ENCODE measurements around the gene IL12RB2. TPM values are rescaled to one million over a fixed set of nuclear protein-coding genes. Genes with fewer than 3 reads are reported as not detected.

IL12RB2 gene
- total RNA-seq, 1 donor from 2014 or later, result not detected

DNA sequence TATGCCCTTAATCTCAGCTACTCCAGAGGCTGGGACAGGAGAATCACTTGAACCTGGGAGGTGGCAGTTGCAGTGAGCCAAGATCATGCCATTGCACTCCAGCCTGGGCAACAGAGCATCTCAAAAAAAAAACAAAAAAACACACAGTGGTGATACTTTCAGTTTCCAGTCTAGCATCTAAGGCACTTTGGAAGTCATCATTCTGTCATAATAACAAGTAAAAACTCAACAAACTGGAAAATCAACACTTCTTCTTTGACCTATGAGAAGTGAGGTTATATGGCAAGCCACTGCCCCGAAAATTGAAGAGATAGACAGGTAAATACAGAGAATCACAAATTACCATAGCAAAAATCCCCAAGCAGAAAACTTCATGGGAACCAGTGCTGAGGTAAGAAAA lies 51.9 kb downstream of the IL12RB2 start:
- H3K4me1 Mint-ChIP-seq (ENCODE audit: unreplicated experiment), result peaks cover 5% of the 10 kb centered on the region
- no peak overlapping the region for H3K4me3 Mint-ChIP-seq (ENCODE audit: unreplicated experiment)
- H3K27me3 Mint-ChIP-seq (ENCODE audit: unreplicated experiment), result no peaks in the 10 kb centered on the region
- TF ChIP-seq, protein P1, sequence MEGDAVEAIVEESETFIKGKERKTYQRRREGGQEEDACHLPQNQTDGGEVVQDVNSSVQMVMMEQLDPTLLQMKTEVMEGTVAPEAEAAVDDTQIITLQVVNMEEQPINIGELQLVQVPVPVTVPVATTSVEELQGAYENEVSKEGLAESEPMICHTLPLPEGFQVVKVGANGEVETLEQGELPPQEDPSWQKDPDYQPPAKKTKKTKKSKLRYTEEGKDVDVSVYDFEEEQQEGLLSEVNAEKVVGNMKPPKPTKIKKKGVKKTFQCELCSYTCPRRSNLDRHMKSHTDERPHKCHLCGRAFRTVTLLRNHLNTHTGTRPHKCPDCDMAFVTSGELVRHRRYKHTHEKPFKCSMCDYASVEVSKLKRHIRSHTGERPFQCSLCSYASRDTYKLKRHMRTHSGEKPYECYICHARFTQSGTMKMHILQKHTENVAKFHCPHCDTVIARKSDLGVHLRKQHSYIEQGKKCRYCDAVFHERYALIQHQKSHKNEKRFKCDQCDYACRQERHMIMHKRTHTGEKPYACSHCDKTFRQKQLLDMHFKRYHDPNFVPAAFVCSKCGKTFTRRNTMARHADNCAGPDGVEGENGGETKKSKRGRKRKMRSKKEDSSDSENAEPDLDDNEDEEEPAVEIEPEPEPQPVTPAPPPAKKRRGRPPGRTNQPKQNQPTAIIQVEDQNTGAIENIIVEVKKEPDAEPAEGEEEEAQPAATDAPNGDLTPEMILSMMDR (IDR thresholded peaks at IDR 0.05), result no peak
- DNase-seq (ENCODE audit: extremely low spot score, unreplicated experiment), result no peak
- no peak overlapping the region for H3K27ac Mint-ChIP-seq (ENCODE audit: unreplicated experiment)
- H3K9me3 Mint-ChIP-seq (ENCODE audit: unreplicated experiment), result no peaks in the 10 kb centered on the region
- no peaks in the 10 kb centered on the region for H3K36me3 Mint-ChIP-seq (ENCODE audit: unreplicated experiment)

DNA sequence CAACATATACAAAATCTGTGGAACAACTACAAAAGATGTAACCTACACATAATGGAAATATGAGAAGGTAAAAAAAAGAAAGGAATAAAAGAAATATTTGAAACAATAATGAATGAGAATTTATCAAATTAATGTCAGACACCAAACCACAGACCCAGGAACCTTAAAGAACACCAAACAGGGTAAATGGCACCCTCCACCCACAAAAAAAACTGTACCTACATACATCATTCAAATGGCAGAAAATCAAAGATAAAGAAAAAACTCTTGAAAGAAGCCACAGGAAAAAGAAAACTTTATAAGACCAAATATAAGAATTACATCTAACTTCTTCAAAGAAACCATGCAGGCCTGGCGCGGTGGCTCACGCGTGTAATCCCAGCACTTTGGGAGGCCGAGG lies 54.0 kb downstream of the IL12RB2 start:
- Mint-ChIP-seq H3K27me3 (ENCODE audit: unreplicated experiment) (no peaks in the 10 kb centered on the region), H3K27ac (ENCODE audit: unreplicated experiment) (no peak overlapping the region), H3K36me3 (ENCODE audit: unreplicated experiment) (no peaks in the 10 kb centered on the region), H3K4me3 (ENCODE audit: unreplicated experiment) (no peak overlapping the region), H3K4me1 (ENCODE audit: unreplicated experiment) (no peaks in the 10 kb centered on the region), H3K9me3 (ENCODE audit: unreplicated experiment) (no peaks in the 10 kb centered on the region)
- no peak for DNase-seq (ENCODE audit: extremely low spot score, unreplicated experiment)
- TF ChIP-seq, protein P1 (IDR thresholded peaks at IDR 0.05), result no peak

DNA sequence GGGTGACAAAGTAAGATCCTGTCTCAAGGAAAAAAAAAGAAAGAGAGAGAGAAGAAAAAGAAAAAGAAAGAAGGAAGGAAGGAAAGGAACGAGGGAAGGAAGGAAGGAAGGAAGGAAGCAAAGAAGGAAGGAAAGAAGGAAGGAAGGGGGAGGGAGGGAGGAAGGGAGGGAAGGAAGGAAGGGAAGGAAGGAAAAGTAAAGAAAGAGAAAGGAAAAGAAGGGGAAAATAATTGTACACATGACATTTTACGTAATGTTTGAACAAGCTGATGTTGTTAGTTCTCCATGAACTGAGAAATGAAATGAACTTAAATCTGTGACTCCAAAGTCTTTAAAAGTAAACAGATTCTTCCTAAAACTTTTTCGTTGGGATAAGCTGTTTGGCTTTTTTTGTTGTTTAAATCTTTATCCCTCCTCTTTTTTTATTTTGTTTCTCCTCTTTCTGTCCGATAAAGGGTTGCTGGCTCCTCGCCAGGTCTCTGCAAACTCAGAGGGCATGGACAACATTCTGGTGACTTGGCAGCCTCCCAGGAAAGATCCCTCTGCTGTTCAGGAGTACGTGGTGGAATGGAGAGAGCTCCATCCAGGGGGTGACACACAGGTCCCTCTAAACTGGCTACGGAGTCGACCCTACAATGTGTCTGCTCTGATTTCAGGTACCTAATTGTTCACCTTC lies 59.8 kb downstream of the IL12RB2 start:
- no peak for DNase-seq (ENCODE audit: extremely low spot score, unreplicated experiment)
- no peak overlapping the region for H3K27ac Mint-ChIP-seq (ENCODE audit: unreplicated experiment)
- no peaks in the 10 kb centered on the region for H3K9me3 Mint-ChIP-seq (ENCODE audit: unreplicated experiment)
- H3K27me3 Mint-ChIP-seq (ENCODE audit: unreplicated experiment), result no peaks in the 10 kb centered on the region
- TF ChIP-seq, protein P1 (IDR thresholded peaks at IDR 0.05), result peak; percentile 12
- H3K4me3 Mint-ChIP-seq (ENCODE audit: unreplicated experiment), result no peak overlapping the region
- no peaks in the 10 kb centered on the region for H3K36me3 Mint-ChIP-seq (ENCODE audit: unreplicated experiment)
- H3K4me1 Mint-ChIP-seq (ENCODE audit: unreplicated experiment), result peaks cover 5% of the 10 kb centered on the region

DNA sequence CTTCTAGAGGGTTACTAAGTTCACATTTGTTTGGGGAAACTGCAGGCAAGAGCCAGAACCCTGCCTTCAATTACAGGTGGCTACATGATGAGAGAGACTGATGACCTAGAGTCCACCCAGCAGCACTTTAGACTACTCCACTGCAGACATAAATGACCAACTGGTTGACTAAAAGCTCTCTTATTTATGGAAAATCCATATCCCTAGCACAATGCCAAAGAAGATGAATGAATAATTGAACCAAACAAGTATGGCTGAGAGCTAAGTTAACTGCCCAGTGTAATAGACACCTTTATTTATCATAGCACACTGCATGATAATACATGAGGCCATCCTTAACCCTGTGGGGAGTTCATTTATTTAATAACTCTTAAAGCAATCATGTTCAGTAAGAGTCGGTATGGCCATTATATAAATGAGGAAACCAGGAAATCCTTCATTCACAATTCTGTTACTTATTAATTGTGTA lies 60.4 kb downstream of the IL12RB2 start:
- Mint-ChIP-seq H3K4me3 (ENCODE audit: unreplicated experiment) (no peak overlapping the region), H3K27ac (ENCODE audit: unreplicated experiment) (no peak overlapping the region), H3K36me3 (ENCODE audit: unreplicated experiment) (no peaks in the 10 kb centered on the region), H3K4me1 (ENCODE audit: unreplicated experiment) (peaks cover 5% of the 10 kb centered on the region), H3K27me3 (ENCODE audit: unreplicated experiment) (no peaks in the 10 kb centered on the region), H3K9me3 (ENCODE audit: unreplicated experiment) (no peaks in the 10 kb centered on the region)
- TF ChIP-seq, protein P1 (IDR thresholded peaks at IDR 0.05), result no peak
- DNase-seq (ENCODE audit: extremely low spot score, unreplicated experiment), result no peak

DNA sequence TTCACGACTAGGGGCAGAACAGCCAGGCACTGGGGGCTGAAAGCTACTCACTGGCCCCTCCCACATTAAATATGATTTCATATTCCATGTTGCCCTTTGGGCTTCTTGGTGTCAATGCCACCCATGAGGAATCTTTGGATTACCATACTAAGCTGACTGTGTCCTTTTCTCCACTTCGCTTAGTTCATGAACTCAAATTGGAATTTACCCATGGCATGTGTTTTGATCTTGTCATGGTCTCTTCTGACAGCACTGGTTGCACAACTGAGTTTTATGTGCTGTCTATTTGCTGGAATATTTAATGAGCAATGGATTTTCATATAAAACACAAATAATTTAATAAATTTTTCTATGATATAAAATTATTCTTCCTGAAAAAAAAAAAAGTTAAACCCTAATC lies 63.4 kb downstream of the IL12RB2 start:
- Mint-ChIP-seq H3K4me1 (ENCODE audit: unreplicated experiment) (peaks cover 5% of the 10 kb centered on the region), H3K27ac (ENCODE audit: unreplicated experiment) (no peak overlapping the region), H3K27me3 (ENCODE audit: unreplicated experiment) (no peaks in the 10 kb centered on the region), H3K4me3 (ENCODE audit: unreplicated experiment) (no peak overlapping the region), H3K9me3 (ENCODE audit: unreplicated experiment) (no peaks in the 10 kb centered on the region), H3K36me3 (ENCODE audit: unreplicated experiment) (no peaks in the 10 kb centered on the region)
- TF ChIP-seq, protein P1 (IDR thresholded peaks at IDR 0.05), result no peak
- DNase-seq (ENCODE audit: extremely low spot score, unreplicated experiment), result no peak

Data from osteocyte (in vitro differentiated cells).